GM23248 (cell line): ENCODE results near the gene CACNA2D2.

Source experiments
- EZH2 ChIP-seq: fragments of 200-600 bp; sonication (generic); IDR thresholded peaks from 2 replicates; pipeline ENCODE4 v1.6.1; 2018; ENCODE audit warnings: antibody characterized with exemption, mild to moderate bottlenecking; ENCODE audit not compliant: insufficient read depth, poor library complexity, severe bottlenecking
- EZH2phosphoT487 ChIP-seq: fragments of 200-600 bp; sonication (generic); IDR thresholded peaks from 2 replicates; pipeline ENCODE4 v1.6.1; 2018; ENCODE audit warnings: antibody characterized with exemption, moderate library complexity, mild to moderate bottlenecking, low read depth; ENCODE audit not compliant: insufficient read depth

GRCh38 chr3:50430191-50430590, 73.2 kb downstream of the CACNA2D2 start:
- TF ChIP-seq EZH2phosphoT487 = no peak
- TF ChIP-seq EZH2 = no peak
